Fibroblast of skin of left biceps (primary cell): Measurements from ENCODE around the gene SLC9A9.
"Not testable (repeated sequence)": the region's sequence is repeated elsewhere in the genome, so short reads cannot be mapped to it uniquely, and the experiment has no call there.

Experiments
- DNase-seq, 2 experiments: peaks; one replicate each; pipeline ENCODE4 v3.0.0-alpha.2; 2013; ENCODE audit warnings: low read depth in 2 of 2

The SLC9A9 gene

DNA sequence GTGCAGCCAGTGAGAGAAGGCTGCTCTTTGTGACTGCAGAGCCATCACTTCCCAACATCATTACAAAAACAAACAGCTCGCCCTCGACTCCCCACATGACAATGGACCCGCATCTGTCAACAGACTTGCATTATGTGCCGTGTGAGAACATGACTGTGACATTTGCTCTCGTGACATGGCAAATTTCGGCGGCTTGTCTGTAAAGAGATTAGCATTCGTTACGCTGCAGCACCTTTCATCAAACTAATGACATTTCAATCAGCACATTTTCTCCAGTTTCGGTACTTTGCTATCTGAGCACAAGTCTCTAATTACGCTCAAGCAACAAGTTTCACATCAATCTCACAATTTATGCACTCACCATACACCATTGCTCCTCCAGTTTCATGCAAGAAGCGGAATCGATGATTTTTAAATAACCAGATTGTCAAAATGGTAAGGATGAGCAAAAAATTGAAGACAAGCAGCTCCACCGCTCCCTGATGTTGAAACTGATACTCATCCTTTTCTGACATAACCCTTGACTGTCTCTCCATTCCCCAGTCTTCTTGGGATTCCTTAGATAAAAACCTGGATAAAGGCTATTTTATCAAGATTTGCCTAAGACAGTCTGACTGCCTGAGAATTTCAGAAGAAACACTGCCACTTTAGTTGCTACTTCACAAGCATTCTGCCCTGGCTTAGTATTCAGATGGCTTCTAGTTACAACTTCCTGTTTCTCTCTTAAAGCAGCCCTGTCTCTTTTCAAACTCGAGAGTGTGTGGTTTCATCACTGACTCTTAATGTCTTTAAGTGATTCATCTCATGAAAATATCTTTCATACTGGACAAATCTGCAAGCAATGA is at the start of gene SLC9A9:
Gene SLC9A9 (minus strand): TSS at position 682 of the 845 bp plus-strand sequence. CDS start 146 bp downstream, at position 536.
- DNase-seq: peak; percentile 50 to 52

DNA sequence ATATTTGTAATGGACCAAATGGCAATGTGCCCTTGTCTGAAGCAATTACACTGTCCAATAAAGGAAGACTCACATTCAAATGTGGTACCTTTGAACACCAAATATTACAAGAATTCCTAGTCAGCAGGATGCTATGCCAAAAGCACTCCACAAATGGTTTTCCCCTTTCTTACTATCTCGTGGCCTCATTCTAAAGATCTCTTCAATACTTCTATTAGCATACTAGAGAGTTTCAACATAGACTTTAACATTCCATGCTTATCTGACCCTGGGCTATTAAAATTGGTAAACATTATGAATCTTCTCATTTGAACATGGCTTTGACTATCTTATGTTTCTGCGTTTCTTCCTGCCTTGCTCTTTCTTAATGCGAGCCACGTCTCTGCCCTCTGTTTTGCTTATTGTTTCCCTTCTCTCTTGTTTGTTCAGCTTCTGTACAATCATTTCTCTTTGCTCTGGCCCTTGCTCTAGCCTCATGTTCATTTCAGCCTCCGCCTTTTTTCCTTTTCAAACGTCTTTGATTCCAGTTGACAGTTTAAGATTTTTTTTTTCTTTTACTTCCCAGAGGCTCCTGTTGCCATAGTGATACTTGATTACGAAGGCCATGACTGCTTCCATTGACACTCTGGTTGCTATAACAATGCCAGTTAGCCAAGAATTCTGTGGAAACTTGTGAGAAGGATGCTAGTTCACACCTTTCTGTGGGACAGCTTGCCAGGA is 49.5 kb upstream of the SLC9A9 start:
- DNase-seq: peak; percentile 47 to 56

DNA sequence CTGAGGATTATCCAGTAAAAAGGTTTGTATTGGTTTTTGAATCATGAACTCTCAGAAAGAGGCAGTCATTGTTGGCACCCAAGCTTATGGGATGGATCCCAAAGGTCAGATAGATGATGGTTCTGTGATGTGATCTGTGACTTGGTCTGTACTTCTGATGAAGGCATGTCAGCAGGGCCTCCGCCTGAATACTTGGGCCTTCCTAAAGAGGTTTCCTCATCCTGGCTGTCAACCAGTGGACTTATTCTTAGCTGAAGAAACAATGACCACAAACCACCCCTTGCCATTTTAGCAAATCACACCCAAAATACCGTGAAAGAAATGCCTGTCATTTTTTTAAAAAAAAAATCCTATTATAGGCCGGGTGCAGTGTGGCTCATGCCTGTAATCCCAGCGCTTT is 48.2 kb upstream of the SLC9A9 start:
- DNase-seq: no peak

DNA sequence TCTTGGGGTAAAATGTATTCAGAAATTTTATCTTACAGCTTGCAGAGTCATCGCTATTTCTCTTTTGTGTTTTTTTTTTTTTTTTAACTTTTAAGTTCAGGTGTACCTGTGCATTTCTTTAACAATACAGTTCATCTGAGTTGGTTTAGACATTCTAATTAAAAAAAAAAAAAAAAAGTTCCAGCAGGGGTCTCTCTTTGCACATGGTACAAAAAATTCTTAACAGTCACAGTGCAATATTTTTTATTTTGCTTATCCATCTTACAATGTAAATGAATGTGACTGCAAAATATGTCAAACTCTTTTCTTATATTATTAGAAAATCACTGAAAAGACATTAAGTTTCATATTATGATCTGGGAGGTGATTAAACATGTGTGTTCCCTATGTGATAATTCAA is 47.5 kb upstream of the SLC9A9 start:
- DNase-seq: no peak

DNA sequence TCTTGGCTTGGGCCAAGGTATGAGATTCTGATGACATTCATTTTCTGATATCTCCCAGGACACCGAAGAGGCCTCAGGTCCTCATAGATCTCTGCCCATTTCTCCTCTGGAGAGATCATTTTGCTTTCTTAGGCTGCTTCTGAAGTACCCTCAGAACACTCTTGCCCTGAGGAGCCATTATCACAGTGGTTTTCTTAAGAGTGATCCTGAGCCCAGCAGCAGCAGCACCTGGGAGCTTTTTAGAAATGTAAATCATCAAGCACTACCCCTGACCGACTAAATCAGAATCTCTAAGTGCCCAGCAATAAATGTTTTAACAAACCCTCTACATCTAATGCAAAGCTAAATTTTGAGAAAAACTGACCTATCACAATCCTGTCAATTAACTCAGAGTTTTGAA is 40.6 kb upstream of the SLC9A9 start:
- DNase-seq: no peak

DNA sequence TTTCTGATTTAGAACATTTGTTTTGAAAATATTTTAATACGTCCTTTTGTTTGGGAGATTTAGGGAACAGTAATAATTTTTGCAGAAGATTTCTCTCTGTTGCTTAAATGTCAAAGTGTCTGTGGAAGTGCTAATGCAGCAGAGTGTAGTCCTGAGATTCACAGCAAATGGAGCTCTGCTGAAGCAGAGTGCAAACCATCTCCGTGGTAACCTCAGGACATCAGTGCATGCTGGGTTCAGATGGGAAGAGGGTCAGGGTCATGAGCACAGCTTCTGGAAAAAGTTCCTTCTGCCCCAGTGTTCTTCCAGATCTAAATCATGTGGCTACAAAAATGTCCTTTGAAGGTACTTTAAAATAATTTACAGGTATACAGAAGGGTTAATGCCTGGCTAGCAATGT is 39.9 kb upstream of the SLC9A9 start:
- DNase-seq: no peak

DNA sequence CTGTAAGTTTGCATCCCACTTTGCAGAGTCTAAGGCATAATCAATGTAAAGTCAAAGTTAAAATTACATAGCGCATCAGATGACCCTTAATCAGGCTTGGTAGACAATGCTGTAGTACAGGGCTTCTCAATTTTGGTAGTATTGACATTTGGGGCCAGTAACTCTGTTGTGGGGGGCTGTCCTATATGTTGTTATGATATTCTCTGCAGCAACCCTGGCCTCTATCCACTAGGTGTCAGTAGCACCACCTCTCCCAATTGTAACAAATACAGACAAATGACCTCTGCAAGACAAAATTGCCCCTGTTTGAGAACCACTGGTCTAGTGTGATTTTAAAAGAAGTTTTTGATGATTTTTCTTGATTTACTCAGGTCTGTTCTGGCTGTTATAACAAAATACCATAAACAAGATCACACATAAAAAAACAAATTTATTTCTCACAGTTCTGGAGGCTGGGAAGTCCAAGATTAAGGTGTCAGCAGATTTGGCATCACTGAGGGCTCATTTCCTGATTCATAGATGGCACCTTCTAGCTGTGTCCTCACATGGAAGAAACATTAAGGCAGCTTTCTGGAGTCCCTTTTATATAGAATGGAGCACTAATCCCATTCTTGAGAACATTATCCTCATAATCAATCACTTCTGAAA is 37.6 kb upstream of the SLC9A9 start:
- no peak for DNase-seq

DNA sequence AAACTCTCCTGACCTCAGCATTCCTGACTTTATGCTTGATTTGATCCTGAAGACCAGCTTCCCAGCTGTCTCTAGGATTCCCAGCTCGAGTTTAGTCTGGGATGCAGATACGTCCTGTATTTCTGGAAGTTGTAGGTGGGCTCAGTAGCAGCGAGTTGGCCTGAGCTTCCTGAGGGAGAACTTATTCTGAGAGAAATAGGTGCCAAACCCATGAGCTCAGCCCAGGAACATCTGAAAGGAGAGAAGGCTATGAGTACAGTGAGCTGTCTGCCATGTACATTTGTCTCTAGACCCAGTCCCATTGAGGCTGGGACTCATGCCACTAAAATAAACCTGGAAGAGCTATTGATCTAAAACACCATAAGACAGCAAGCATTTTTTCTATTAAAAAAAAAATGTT is 36.6 kb upstream of the SLC9A9 start:
- no peak for DNase-seq

DNA sequence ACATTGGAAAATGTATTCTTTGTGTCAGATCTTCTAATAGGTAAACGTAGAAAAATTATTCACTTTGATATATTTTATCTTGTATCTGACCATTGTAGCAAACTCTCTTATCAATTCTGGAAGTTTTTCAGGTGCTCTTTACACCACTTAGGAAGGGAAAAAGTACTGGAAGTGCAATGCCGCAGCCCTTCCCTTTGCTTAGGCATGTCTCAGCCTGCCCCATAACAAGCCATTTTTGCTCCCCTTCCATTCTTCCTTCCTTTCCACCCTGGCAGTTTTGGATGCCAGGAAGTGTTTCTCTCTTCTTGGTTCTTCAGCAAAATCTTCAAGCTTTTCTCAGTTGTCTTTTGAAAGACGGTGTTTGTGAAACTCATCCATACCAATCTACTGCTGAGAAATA is 34.9 kb upstream of the SLC9A9 start:
- no peak for DNase-seq

DNA sequence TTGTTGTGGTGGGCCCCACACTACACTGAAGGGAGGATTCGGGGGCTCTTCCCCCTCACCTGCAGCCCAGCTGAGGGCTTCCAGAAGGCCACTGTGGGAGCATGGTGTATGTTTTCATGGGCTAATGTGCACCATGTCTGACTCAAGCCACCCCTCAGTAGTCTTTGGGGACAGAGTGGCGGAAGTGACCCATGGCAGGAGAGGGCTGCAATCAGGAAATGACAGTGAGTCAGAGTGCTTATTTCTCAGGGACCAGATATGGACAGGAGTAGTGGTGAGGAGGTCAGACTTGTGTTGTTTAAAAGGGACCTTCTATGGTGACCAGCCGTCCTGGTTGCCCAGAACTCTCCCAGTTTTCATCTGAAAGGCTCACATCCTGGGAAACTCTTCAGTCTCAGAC is 32.8 kb upstream of the SLC9A9 start:
- no peak for DNase-seq

DNA sequence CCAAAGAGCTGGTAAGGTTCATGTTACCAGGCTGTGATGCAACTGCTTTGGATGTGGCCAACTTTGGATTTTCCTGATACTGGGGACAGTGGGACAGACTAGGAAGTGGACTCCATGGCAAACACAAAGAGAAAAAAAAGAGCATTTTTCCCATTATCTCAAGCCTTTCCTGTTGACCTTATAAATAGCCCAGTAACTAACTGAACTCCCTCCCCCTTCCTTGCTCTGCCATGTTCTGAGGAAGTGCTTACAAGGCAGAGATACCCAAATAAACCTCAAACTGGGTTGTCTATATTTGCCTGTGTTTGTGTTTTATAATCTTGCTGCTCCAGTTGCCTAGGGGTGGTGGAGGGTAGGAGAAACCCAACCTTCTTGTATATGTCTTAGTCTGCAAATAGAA is 27.3 kb upstream of the SLC9A9 start:
- no peak for DNase-seq

DNA sequence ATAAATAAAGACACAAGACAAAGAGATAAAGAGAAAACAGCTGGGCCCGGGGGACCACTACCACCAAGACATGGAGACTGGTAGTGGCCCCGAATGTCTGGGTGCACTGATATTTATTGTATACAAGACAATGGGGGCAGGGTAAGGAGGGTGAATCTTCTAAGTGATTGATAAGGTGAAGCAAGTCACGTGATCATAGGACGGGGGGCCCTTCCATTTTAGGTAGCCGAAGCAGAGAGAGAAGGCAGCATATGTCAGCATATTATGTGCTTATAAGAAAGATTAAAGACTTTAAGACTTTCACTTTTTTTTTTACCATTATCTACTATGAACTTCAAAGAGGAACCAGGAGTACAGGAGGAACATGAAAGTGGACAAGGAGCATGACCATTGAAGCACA is 25.3 kb upstream of the SLC9A9 start:
- DNase-seq: not testable (repeated sequence)

DNA sequence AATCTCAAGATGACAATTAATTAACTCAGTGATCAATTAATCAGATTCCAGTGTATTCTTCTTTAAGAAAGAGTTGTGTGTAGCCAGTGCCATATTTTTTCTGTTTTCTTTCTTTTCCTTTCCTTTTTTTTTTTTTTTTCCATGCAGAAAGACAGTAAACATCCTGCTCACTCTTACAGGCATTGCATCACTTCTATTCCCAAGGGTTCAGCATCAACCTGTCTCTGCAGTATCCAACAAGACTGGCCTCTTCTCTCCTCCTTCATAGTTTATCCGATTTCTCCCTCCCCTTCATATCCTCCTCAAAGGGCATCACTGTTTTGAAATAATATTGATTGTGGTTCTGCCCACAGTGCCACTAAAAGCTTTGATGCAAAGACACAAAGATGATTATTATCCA is 17.0 kb upstream of the SLC9A9 start:
- no peak for DNase-seq

DNA sequence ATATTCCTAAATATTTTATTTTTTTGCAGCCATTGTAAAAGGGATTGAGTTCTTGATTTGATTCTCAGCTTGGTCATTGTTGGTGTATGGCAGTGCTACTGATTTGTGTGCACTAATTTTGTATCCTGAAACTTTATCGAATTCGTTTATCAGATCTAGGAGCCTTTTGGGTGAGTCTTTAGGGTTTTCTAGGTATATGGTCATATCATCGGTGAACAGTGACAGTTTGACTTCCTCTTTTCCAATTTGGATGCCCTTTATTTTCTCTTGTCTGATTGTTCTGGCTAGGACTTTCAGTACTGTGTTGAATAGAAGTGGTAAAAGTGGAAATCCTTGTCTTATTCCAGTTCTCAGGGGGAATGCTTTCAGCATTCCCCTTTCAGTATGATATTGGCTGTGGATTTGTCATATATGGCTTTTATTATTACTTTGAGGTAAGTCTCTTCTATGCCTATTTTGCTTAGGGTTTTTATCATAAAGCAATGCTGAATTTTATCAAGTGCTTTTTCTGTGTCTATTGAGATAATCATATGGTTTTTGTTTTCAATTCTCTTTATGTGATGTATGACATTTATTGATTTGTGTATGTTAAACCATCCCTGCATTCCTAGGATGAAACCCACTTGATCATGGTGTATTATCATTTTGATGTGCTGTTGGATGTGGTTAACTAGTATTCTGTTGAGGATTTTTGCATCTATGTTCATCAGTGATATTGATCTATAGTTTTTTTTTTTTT is 11.4 kb upstream of the SLC9A9 start:
- DNase-seq: no peak

DNA sequence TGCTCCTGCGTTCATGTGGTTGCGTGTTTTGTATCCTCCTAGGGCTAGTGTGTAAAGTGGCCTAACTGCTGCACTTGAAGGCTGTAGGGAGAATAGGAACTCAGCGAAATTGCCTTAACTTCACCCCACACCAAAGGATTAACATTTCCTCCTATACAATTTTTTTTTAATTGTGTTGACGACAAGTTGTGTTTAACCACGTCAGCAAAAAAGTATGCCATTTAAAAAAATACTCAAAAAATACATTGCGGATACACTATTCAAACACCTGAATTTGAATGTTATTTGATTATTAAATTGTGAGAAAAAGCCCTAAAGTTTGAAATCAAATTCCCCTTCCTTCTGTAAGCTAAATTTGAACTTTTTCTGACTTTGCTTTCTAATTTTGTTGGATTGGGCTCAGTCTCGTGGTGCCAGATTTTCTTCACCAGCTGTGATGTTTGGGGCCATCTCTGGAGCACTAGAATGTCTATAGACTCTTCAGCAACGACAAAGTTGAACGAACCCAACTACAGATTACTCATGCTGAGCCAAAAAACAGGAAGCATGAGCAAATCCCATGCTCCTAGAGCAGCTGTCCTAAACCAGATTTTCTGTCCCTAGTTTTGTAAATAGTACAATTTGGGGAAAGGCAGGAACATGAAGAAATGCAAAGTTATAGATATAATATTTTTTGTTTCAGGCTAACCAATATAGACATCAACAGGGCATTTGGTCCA is 8.1 kb upstream of the SLC9A9 start:
- DNase-seq: no peak

DNA sequence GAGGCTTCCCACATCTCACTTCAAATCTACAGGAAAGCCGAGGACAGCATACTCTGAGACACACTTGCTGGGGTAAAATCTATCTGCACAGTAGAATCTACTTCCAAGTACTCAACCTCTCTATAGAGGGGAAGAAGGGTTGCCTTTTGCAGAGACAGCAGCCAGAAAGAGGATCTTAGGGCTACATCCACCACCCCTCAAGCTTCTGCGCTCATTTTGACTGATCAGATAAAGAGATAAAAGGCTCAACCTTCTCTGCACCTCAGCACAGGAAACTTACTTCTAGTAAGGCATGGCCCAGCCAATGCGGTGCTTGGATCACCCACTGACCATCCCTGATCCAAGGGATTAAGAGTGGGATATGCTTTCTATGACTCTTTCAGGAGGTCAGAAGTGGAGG is 6.9 kb upstream of the SLC9A9 start:
- DNase-seq: no peak

DNA sequence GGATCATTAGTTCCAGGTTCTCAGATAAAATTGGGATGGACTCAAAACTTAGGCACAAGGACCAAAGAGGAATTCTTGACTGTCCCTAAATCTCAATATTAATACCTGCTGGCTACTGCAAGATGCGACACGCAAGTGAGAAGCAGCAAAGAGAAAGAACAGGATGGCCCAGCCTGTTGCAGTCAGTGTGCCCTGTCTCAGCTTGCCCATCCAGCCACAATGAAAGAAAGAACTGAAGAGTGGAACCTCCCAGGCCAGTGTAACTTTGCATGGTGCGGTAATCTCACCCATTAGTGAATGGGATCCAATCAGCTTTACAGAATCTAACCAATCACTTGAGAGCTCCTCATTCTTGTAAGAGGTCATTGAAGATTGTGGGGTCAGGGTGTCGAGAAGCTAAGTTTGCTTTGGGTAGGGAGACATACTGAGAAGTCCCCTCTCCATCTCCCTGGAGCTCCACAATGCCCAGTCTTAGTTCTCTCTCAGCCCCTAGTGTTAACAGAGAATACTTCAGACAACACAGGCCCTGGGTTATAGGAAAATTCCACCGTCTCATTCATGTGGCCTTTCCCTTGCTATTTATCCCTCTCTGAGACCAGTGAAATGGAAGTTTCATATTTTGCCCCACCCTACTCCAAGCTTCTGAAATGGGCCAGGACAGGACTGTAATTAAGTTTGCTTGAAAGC is 3.2 kb upstream of the SLC9A9 start:
- no peak for DNase-seq

DNA sequence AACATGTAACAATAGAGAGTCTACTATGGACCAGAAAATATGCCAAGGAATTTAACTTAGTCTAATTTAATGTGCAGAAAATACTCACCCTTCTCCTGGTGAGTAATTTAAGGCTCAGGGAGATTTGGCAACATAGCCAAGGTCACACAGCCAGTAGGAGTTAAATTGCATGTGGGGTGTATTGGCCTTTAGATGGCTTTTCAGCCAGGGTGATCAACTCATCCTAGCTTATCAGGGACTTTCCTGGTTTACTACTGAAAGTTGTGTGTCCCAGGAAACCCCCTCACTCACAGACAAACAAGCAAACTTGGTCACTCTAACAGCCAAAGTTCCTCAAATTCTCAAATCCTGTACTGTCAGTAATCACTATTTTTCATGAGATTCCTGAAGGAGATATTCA is 2.6 kb upstream of the SLC9A9 start:
- no peak for DNase-seq

DNA sequence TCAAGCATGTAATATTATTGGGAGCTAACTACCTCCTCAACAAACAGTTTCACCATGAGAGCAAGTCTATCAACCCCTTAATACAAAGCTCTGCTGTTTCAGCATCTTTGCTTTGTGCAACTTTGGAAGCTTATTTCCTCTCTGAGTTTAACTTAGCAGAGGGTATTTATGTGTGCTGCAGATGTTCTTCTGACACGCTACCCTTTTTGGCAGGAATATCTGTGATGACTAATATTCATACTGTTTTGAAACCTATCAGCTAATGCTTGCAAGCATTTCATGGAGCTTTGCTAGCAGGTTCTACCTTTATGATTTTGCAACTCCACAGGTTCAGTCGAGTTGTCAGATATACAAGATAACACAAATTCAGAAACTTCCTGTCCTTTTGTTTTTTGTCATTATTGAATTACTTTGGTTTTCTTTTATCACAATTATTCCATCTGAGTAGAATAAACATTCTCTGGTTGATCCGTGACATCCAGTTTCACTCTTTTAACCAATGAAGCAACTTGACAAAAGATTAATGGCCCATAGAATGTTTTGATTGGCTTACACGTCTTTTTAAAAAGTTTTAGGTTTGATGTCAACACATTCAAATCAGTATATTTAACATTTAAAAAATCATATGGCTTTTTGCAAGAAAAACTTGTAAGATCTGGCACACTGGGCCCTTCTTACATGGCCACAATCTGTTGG is 1.7 kb upstream of the SLC9A9 start:
- peak; percentile 76 to 78 for DNase-seq

DNA sequence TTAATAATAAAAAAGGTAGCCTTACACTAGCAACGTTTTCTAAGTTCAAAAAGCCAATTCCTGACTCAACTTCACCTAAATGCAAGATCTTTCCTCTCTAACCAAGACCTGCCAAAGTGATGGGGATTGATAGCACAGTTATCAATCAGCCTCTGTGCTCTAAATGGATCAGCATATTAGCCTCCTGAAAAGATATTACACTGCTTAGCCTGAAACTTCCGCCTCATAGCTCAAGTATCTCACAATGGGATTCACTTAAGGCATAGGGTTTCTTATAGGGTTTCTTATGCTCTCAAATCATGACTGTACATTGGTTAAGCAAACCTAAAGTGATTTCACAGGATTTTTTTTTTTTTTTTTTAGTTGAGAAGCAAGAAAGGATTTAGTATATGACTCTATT is 436 bp upstream of the SLC9A9 start:
- DNase-seq: no peak
